Measurements from ENCODE around the gene CBX8.
A peak's percentile ranks its signal among the peaks of the same experiment; 100 is the strongest.

The CBX8 gene

DNA sequence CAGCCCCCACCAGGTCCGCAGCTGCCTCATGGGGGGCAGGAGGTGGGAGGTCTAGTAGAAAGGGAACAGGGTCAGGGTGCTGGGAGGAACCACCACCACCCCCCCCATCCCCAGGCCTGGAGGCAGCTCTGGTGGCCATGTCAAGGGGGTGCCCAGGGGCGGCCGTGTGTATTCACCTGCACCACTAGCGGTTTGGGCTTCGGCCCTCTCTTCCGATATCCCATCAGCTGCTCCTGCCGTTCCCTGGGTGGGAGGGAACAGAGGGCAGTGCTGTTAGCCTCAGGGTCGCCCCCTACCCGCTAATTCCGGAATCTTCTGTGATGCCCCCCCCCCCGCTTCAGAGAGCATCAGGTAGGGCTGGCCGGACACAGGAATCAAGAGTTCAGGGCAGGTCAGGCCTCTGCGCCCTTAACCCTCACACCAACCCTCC, 38.6 kb upstream of the CBX8 start:
- no peak for DNase-seq (ENCODE audit: low spot score)

DNA sequence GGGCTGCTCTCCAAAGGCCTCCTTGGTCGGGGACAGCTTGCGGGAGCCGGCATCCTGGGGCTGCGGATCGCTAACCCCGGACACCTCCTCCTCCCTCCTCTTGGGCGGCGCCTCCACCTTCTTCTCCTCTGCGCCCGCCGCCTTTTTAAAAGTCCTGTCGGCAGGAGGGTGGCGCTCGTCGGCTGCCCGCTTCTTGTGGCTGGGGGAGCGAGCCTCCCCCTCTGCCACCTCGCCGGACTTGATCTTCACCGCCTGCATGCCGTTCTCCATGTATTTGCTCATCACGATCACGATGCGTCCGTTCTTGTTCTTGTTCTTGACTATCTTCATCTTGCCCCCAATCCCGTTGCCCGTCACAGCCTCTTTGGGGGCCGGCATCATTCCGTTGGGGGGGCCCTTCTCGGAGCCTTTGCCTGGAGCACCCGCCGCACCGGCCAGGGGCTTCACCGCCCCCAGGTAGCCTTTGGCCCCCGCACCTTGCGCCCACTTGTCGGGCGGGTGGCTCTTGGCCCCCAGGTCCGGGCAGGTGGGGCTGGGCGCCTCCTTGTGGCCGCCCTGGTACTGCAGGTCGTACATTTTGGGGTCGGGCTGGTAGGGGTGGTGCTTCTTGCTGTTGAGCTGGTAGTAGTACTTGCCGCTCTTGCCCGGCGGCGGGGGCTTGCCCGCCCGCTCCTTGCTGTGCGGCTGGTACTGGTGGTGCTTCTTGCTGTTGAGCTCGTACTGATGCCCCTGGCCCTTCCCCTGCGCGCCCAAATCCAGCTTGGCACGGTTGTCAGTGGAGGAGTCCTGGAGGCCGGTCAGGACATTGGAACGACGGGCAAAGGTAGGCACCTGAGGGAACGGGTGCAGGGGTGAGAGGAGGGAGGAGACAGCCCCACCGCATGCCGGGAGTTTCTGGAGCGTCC, 37.9 kb upstream of the CBX8 start:
- DNase-seq (ENCODE audit: low spot score) = peak; percentile 73

DNA sequence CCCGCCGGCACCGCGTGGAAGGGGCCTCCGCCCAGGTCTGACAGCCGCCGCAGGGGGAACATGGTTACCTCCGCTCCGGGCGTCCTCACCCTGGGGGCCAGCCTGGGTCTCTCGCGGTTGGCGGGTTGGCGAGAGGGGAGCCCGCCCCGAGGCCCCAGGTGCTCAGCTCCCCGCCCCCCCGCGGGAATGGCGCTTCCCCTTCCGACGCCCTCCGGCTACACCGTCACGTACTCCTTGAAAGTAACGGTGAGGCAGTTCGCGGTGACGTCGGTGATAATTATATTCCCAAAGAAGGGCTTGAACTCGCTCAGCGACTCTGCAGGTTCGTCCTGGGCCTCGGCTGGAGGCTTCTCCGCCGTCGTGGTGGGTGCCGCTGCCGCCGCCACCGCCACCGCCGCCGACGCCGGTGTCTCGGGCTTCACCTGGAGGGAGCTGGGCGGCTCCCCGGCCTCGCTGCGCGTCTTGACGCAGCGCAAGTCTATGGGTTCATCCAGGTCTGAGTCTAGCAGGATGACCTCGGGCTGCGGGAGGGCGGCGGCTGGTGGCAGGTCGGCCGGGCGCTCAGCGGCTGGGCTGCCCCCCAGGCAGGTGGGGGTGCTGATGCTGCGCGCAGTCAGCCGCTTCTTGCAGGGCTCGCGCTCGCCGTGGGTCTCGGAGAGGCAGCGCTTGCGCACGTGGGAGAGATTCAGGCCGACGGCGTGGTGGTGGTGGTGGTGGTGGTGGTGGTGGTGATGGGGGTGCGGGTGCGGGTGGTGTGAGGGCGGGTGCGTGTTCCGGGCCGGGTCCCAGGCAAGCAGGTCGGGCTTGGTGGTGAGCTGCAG, 37.1 kb upstream of the CBX8 start:
- no peak for DNase-seq (ENCODE audit: low spot score)

DNA sequence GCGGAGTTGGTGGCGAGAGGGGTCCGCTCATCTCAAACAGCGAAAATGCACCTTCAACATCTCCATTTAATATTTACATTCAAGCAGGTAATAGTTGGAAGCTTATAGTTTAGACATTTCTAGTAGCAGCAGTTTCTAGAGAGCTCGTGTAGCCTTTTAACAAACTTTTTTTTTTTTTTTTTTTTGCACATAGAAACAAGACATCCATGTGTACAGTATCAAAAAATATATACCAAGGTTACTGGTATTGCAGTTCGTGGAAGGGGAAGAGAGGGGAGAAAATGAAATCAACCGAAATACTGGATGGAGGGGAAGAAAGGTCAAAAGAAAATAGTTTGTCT, 36.2 kb upstream of the CBX8 start:
- no peak for DNase-seq (ENCODE audit: low spot score)

DNA sequence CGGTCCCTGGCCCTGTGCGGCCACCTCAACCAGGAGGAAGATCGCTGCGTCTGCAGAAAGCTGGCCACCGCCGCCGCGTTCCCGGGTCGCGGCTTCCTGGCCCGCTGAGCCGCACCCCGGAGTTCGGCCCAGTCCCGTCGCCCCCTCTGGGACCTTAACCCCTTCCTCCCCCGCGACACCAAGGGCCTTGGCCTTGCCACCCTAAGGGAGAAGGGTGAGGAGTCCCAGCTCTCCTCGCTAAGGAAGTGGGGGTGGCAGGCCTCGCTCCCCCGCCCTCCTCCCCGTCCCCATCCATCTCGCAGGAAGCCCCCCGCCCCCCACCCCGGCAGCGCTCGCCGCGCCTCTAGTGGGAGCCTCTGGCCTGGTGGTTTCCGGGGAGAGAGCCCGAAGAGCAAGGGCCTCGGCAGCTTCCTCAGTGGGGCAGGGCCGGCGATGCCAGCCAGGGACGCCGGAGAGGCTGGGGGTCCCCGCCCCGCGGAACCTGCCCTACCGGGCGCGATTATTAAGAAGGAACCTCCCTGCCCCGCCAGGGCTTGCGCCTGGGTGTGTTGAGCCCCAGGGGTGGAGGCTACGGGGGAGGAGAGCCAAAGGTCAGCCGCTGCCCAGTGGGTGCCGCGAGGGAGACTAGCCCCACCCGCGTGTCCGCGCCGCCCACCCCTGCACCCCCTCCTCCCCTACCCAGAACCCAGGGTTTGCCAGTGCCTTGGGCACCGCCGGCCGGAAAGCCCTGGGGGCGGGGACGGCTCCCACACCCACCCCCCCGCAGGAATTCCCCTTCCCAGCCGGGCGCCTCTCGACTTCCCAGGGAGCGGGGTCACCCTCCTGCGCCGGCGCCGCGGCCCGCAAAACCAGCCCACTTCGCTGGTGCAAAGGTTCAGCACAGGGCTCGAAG, 35.6 kb upstream of the CBX8 start:
- DNase-seq (ENCODE audit: low spot score) = no peak

DNA sequence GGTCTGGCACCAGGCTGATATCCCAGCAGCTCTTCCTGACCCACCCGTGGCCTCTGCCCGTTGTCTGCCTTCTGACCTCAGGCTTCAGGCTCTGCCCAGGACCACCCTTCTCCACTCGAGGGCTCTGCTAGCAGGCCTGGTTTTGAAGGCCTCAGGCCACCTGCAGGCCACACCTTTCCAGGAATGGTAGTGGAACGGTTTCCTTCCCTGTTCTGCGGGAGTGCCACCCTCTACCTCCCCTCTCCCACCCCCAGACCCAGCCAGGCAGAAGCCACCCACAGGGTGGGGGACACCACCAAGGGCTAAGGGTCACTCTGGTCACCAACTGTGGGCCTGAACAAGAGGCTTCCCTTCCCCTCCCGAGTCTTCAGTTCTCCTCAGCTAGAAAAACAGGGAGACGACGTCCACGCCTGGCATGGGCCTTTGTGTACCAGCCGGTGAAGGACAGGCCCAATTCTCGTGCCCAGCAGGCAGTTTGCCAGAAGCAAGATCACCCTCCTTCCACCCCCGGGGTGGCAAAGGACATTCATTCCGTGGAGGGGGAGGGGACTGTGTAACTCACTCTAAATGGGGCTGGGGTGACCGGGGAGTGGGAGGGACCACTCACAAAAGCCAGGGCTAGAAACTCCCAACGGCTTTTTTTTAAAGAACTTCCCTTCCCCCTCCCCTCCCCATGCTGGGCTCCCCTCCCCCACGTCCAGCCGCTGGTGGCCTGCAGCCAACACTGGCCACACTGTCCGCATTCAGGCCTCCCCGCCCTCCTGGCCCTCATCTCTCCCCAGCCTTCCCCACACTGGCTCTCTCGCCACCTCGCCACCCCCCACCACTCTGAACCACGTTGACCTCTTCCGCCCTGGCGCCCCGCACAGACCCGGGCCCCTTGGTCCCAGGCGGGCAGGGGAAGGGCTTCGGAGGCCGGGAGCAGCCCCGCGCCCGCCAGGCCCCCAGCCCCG, 34.7 kb upstream of the CBX8 start:
- no peak for DNase-seq (ENCODE audit: low spot score)

DNA sequence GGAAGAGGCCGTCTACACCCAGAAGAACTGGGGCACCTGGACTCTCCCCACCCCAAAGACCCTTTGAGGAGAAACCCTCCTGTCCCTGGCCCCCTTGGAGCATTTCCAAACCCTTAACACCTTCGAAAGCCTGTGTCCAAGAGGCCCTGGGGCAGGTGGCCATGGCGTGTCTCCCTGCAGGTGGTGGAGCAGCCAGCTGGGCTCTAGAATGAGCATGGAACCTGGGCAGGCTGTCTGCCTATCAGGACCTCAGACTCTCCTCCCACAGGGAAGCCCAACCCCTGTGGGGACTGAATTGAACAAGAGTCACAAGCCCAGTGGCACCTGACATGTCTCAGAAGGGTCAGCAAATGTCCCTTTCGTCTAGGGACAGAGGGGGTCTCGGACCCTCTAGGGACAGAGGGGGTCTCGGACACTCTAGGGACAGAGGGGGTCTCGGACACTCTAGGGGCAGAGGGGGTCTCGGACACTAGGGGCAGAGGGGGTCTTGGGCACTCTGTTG, 33.9 kb upstream of the CBX8 start:
- no peak for DNase-seq (ENCODE audit: low spot score)

DNA sequence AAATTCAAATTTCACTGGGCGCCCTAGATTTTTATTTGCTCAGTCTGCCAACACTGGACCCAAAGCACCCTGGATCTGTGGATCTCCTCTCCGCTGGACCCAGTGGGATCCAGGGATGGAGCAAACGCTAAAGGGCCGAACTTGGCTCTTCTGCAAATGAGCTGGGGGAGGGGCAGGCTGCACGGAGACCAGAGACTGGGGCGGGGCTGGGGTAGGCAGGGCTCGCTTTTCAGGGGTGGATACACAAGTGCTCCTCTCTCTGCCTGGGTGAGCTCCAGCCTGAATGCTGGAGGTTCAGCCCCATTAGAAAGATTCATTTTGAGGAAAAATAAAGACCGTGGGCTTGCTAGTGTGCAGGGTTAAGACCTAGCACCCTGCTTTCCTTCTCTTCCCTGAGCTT, 33.4 kb upstream of the CBX8 start:
- no peak for DNase-seq (ENCODE audit: low spot score)

DNA sequence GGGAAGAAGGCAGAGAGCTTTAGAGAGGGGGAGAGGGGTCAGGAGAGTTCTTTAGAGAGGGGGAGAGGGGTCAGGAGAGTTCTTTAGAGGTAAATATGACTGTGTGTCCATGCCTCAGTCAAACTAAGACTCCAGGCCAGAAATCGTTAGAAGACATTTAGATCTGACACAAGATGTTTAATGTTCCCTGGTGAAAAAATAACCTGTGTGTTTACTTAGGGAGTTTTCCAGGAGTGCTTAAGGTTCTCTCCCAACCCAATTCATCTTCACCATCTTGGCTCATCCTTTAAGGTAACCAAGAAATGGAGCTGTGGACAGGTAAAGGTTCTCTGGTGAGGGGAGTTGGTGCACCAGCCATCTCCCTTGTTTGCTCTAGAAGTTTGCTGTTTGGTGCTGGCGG, 32.6 kb upstream of the CBX8 start:
- DNase-seq (ENCODE audit: low spot score) = no peak

DNA sequence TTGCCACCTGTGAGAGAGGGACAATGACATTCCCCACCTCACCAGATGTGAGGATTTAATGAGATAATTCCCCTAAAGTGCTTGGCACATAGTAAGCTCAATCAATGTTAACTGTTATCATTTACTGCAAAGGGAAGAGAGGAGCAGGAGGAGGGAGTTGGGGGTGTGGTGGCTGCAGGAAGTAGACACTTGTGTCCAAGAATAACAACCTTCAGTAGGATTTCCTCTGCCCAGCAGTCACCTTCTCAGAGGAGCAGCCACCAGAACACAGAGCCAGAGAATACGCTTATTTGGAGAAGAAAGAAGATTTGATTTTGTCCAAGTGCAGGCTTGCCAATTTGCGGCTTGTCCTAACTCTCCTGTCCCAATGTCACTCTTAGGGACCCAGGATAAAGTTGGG, 32.1 kb upstream of the CBX8 start:
- DNase-seq (ENCODE audit: low spot score) = no peak

DNA sequence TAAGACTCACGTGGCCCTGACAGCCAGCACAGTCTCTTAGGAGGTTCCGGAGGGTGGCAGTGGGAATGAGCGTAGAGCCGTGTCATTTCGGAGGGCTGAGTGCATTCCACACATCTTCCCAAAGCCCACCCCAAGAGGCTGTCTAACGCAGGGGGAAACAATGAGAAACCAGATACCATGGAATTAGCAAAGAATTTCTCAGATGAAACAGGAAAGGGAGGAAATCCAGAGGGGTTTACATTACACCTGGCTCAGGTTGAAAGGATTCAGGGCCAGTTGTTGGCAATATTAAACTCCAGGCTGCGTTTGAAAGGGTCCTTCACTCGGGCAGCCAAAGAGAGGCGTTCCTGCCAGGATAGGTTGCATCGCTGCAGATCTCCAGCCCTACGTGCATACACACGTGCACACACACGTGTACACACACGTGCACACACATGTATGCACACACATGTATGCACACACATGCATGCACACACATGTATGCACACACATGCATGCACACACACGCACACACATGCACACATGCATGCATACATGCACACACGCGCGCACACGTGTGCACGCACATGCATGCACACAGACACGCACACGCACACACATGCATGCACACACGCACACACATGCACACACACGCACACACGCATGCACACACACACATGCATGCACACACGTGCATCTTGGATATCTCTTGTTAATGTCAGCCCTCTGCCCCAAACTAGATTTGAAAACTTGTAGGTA, 30.1 kb upstream of the CBX8 start:
- no peak for DNase-seq (ENCODE audit: low spot score)

DNA sequence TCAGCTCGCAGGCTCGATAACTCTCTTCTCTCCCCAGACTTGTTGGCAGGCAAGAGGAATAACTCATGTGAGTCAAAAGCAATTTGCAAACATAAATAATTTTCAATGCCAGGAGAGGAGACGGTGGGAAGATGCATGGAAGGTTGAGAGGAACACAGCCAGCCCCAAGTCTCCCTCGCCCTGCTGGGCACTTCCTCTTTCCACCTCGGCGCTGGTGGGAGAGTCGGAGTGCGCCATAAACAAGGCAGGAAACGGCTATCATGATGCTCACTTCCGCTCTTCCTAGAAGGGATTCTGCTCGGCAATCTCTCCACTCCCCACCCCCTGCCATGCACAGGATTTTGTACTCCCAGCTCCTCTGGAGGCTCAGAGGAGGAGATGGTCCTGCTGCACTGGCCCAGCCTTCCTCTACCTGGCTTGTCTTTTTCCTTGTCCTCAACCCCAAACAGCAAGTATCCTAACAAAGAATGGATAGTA, 29.4 kb upstream of the CBX8 start:
- no peak for DNase-seq (ENCODE audit: low spot score)

DNA sequence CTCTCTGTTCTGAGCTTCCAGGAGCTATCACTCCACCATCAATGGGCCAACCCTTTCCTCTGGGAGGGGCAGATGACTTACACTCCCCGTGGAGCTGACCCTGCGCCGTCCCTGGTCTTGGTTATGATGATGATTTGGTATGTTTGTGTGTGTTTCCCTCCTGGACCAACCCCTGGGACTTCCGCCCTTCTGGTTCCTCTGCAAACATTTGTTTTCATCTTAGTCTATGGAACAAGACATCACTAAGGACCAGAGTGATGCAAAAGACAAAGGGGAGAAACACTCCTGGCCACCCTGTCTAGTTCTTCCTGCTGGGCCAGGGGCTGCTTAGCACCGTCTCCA, 28.7 kb upstream of the CBX8 start:
- DNase-seq (ENCODE audit: low spot score) = no peak

DNA sequence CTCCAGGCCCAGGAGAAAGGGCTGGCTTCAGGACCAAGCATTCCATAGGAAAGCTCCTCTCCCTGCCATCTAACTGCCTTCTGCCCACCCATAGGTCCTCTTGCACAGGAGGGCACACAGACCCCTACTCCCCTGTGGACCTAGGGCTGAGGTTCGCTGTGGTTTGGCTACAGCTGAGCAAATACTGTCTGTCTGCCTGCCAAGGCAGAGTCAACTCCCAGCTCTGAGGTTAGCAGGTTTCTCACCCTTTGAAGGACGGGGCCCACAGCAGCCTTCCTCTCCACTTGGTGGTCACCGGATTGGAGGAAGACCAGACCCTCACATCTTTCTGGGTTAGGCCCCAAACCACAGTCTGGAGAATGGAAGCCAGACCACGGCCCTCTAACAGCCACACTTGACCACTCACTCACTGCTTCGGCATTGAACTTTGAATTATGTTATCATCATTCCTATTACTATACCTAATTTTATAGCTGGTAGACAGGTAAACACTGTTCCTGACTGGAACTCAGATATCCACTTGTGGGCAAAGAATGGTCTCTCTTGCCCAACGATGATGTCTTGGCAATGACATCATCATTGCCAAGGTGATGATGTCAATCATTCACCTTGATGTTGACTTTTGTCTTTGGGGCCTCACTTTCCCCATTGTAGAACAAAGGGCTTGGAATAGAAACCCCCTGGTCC, 28.2 kb upstream of the CBX8 start:
- no peak for DNase-seq (ENCODE audit: low spot score)

DNA sequence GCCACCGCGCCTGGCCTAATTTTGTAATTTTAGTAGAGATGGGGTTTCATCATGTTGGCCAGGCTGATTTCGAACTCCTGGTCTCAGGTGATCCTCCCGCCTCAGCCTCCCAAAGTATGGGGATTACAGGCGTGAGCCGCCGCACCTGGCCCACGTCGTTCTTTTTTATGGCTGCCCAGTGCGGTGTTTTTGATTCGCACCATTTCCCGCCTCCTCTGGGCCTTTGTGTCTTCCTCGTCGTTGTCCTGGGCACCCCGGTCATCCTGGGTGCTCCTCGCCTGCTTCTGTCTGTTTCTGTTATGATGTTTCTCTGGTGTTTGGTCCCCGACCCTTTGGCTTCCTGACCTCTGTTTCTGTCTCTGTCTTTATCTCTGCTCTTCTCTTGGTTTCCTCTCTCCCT, 27.4 kb upstream of the CBX8 start:
- DNase-seq (ENCODE audit: low spot score) = no peak

DNA sequence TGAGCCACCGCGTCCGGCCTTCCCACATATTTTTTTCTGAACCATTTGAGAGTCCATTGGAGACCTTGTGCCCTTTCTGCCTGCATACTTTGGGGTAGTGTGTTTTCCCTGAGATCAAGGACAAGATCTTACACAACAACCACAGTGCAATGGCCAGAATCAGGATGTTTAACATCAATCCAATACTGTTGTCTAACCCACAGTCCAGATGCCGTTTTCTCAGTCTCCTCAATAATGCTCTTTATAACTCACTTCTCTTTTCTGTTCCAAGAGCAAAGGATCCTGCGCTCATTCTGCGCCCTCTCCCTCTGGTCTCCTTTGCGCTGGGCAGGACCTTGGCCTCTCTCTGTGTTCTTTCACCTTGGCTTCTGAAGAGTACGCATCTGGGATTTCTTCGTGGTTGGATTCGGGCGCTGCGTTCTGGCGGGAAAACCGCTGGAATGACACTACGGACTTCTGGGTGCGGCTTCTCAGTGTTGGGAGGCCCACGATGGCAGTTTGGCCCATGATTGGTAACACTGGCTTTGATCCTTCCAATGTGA, 25.8 kb upstream of the CBX8 start:
- no peak for DNase-seq (ENCODE audit: low spot score)

DNA sequence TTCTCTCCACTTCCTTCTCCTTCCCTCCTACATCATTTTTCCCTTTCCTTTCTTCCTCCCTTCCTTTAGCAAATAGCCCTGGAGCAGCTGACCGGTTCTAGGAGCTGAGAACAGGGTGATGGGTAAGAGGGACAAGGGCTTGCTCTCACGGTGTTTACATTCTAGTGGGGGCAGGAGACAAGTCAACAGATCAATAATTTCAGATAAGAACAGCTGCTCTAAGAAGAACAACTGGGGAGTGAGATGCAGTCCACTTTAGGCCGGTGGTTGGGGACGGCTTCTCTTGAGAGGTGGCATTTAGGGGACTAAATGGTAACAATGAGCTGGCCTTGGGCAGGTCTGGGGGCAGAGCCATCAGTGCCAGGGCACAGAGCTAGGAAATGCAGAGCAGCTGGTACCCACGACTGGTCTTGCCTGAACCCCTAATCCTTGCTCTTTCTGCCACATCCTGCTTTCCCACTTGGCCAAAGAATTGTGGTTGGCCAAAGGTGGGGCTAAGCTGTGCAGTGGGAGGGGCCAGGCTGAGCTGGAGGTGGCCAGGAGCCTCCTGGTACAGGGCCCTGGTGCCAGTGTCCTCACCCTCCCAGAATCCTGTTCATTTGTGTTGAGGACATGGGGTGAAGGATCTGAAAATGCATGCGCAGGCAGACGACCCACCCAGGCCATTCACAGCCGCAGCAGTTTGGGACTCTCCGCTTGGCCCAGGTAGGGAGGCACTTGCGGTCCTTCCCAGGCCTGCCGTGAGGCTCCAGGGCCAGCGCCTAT, 24.6 kb upstream of the CBX8 start:
- DNase-seq (ENCODE audit: low spot score) = no peak

DNA sequence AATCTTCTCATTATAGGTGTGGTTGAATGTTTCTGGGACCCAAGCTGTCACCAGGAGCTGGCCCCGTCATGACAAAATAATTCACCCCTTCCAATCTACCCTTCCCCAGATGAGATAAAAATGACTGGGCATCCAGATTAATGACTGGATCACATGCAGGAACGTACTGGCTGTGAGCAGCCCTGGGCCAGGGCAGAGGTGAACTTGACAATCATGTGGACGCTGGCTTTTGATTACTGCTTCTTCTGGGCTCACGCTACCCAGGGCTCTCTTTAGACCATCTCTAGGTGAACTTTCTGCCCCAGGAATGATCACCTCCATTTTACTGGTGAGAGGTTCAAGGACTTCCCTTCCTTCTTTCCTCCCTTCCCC, 24.1 kb upstream of the CBX8 start:
- no peak for DNase-seq (ENCODE audit: low spot score)

Measured in HuH-7 (cell line).